Fibroblast of lung (primary cell): ENCODE results near the gene TAF1D. TPM values are rescaled to one million over a fixed set of nuclear protein-coding genes. Genes with fewer than 3 reads are reported as not detected.

Experiments
- DNase-seq, 2 donors: peaks; one replicate each; pipeline versions ENCODE4 v3.0.0 to v3.0.0-alpha.2; 2010; ENCODE audit warnings: low read depth in 2 of 2
- H2AFZ ChIP-seq: 2 replicates; pipeline ENCODE4 v1.5.1; 2012; ENCODE audit warnings: low read length, control low read depth, inconsistent platforms
- H3K27ac ChIP-seq: 2 replicates; pipeline ENCODE4 v1.5.1; 2011; ENCODE audit warnings: low read length, control low read depth; ENCODE audit not compliant: insufficient read depth
- H3K27me3 ChIP-seq: 2 replicates; pipeline ENCODE4 v1.5.1; 2011; ENCODE audit warnings: mild to moderate bottlenecking, low read length; ENCODE audit not compliant: control insufficient read depth, insufficient read depth
- H3K36me3 ChIP-seq: 2 replicates; pipeline ENCODE4 v1.5.1; 2011; ENCODE audit warnings: low read length; ENCODE audit not compliant: control insufficient read depth, insufficient read depth
- H3K4me1 ChIP-seq: 2 replicates; pipeline ENCODE4 v1.5.1; 2011; ENCODE audit warnings: low read length; ENCODE audit not compliant: control insufficient read depth, insufficient read depth; ENCODE audit errors: extremely low read depth
- H3K4me2 ChIP-seq: 2 replicates; pipeline ENCODE4 v1.5.1; 2011; ENCODE audit warnings: low read length, control low read depth; ENCODE audit not compliant: insufficient read depth; ENCODE audit errors: extremely low read depth
- H3K4me3 ChIP-seq, 4 experiments: fragments of 200-600 bp in 1 of 4; sonication (generic) in 1 of 4; replicated peaks in 1 of 4; 2 replicates each; pipeline ENCODE4 v1.5.1; 2011 to 2016; ENCODE audit warnings: low read length in 4 of 4, low read depth in 3 of 4, mild to moderate bottlenecking in 3 of 4, control low read depth in 2 of 4, inconsistent platforms in 1 of 4, mixed read lengths in 1 of 4; ENCODE audit not compliant: insufficient read depth in 1 of 4; ENCODE audit errors: control extremely low read depth in 1 of 4
- H3K79me2 ChIP-seq: 2 replicates; pipeline ENCODE4 v1.5.1; 2012; ENCODE audit warnings: mild to moderate bottlenecking, low read length, inconsistent platforms; ENCODE audit not compliant: control insufficient read depth, insufficient read depth
- H3K9ac ChIP-seq: 2 replicates; pipeline ENCODE4 v1.5.1; 2011; ENCODE audit warnings: mild to moderate bottlenecking, low read length, control low read depth; ENCODE audit not compliant: insufficient read depth
- H3K9me3 ChIP-seq: 2 replicates; pipeline ENCODE4 v1.5.1; 2012; ENCODE audit warnings: low read depth, low read length; ENCODE audit not compliant: control insufficient read depth, insufficient read depth
- H4K20me1 ChIP-seq: 2 replicates; pipeline ENCODE4 v1.5.1; 2011; ENCODE audit warnings: low read length; ENCODE audit not compliant: control insufficient read depth, insufficient read depth; ENCODE audit errors: extremely low read depth
- CTCF ChIP-seq, 2 donors: IDR thresholded peaks in 1 of 2; conservative IDR thresholded peaks in 1 of 2; 1 replicate in 1 of 2; 2 replicates in 1 of 2; pipeline ENCODE4 v1.5.1; 2011 to 2012; ENCODE audit warnings: low read length in 2 of 2, control low read depth in 1 of 2, inconsistent platforms in 1 of 2, low read depth in 1 of 2, mild to moderate bottlenecking in 1 of 2
- EZH2 ChIP-seq: IDR thresholded peaks from 2 replicates; pipeline ENCODE4 v1.5.1; 2012; ENCODE audit warnings: low read length, control low read depth, mild to moderate bottlenecking; ENCODE audit errors: missing control alignments
- polyA plus RNA-seq, 2 donors: library from polyadenylated mRNA; depleted of rRNA in 1 of 2; stranded (reverse) in 1 of 2; unstranded in 1 of 2; fragments of >200 nt; gene quantifications; 2 replicates each; pipeline ENCODE4 v1.2.1, GENCODE V29; 2011 to 2012; ENCODE audit warnings: missing spikeins in 1 of 2
- total RNA-seq: library from RNA; depleted of rRNA; stranded (reverse); fragments of >200 nt; gene quantifications from 2 replicates; pipeline ENCODE4 v1.2.1, GENCODE V29; 2014

Gene TAF1D
- total and polyA plus RNA-seq, 2 donors (not counting 1 experiment from before 2014, with no cell fraction given), result 78.5 to 111 TPM

- no peak overlapping the region for H3K4me3 ChIP-seq
- H3K36me3 ChIP-seq, result peaks cover 6% of the 10 kb centered on the region
- no peaks in the 10 kb centered on the region for H3K9me3 ChIP-seq
- DNase-seq, result peak in 1 of 2 donors; percentile 45
- no peak overlapping the region for H3K4me2 ChIP-seq
- H3K9ac ChIP-seq, result no peak overlapping the region
- no peak overlapping the region for H2AFZ ChIP-seq
- H3K27ac ChIP-seq, result no peak overlapping the region
- no peaks in the 10 kb centered on the region for H3K4me1 ChIP-seq
- H3K79me2 ChIP-seq, result peaks cover 2% of the 10 kb centered on the region
- TF ChIP-seq EZH2 (no peak), CTCF (conservative IDR thresholded peaks at IDR 0.05 in 1 of 2, IDR thresholded peaks at IDR 0.05 in 1 of 2; ENCODE audit: low read depth in 1 of 2, low read length in 2 of 2) (no peak)
- no peaks in the 10 kb centered on the region for H4K20me1 ChIP-seq
- no peaks in the 10 kb centered on the region for H3K27me3 ChIP-seq
These were observed 13.1 kb downstream of the TAF1D start for GRCh38 chr11:93727985-93728791.

- no peak overlapping the region for H3K27ac ChIP-seq
- H3K9me3 ChIP-seq, result no peaks in the 10 kb centered on the region
- TF ChIP-seq CTCF (conservative IDR thresholded peaks at IDR 0.05 in 1 of 2, IDR thresholded peaks at IDR 0.05 in 1 of 2; ENCODE audit: low read depth in 1 of 2, low read length in 2 of 2) (no peak), EZH2 (no peak)
- H3K79me2 ChIP-seq, result no peaks in the 10 kb centered on the region
- no peak overlapping the region for H3K4me2 ChIP-seq
- no peaks in the 10 kb centered on the region for H3K27me3 ChIP-seq
- H2AFZ ChIP-seq, result no peak overlapping the region
- H3K4me1 ChIP-seq, result no peaks in the 10 kb centered on the region
- peaks cover 3% of the 10 kb centered on the region for H3K36me3 ChIP-seq
- DNase-seq, result no peak
- no peaks in the 10 kb centered on the region for H4K20me1 ChIP-seq
- no peak overlapping the region for H3K9ac ChIP-seq
- H3K4me3 ChIP-seq, result no peak overlapping the region
These were observed 17.2 kb downstream of the TAF1D start for GRCh38 chr11:93724089-93724488.

- H3K79me2 ChIP-seq, result no peaks in the 10 kb centered on the region
- H3K27me3 ChIP-seq, result no peaks in the 10 kb centered on the region
- H3K9me3 ChIP-seq, result no peaks in the 10 kb centered on the region
- H3K4me2 ChIP-seq, result no peak overlapping the region
- no peaks in the 10 kb centered on the region for H4K20me1 ChIP-seq
- H2AFZ ChIP-seq, result no peak overlapping the region
- no peaks in the 10 kb centered on the region for H3K4me1 ChIP-seq
- H3K36me3 ChIP-seq, result peaks cover 2% of the 10 kb centered on the region
- H3K27ac ChIP-seq, result no peak overlapping the region
- no peak overlapping the region for H3K4me3 ChIP-seq
- H3K9ac ChIP-seq, result no peak overlapping the region
- no peak for TF ChIP-seq CTCF (conservative IDR thresholded peaks at IDR 0.05 in 1 of 2, IDR thresholded peaks at IDR 0.05 in 1 of 2; ENCODE audit: low read depth in 1 of 2, low read length in 2 of 2)
- TF ChIP-seq EZH2, result no peak
- no peak for DNase-seq
These were observed 20.8 kb downstream of the TAF1D start for GRCh38 chr11:93720522-93720921.
